K562 (cell line): ENCODE results near the gene GORASP1. TPM values are rescaled to one million over a fixed set of nuclear protein-coding genes. Genes with fewer than 3 reads are reported as not detected.

Experiments
- CBFB ChIP-seq: sonication (generic); formaldehyde crosslinking; IDR thresholded peaks from 2 replicates; pipeline ENCODE4 v1.4.0; 2020; ENCODE audit warnings: mild to moderate bottlenecking, missing genetic modification reagents
- CBX8 ChIP-seq: fragments of 200-600 bp; sonication (generic); IDR thresholded peaks from 2 replicates; pipeline ENCODE4 v1.6.1; 2012; ENCODE audit warnings: borderline replicate concordance, mixed run types, low read depth, mild to moderate bottlenecking, moderate library complexity, mixed read lengths, low read length, control low read depth, inconsistent platforms; ENCODE audit not compliant: poor library complexity, severe bottlenecking; ENCODE audit errors: extremely low read depth
- CHD1 ChIP-seq: fragments of 200-600 bp; sonication (generic); IDR thresholded peaks from one replicate; pipeline ENCODE4 v1.6.1; 2012; ENCODE audit warnings: mild to moderate bottlenecking, moderate library complexity, low read length, inconsistent platforms
- KLF10 ChIP-seq: fragments of 250-450 bp; sonication (Bioruptor Pico); IDR thresholded peaks from 2 replicates; pipeline ENCODE4 v1.6.1; 2021; ENCODE audit warnings: matching md5 sums
- NR2C1 ChIP-seq, 2 experiments: fragments of 450-650 bp; IDR thresholded peaks; 2 replicates each; pipeline ENCODE4 v1.6.1; 2017; ENCODE audit warnings: mild to moderate bottlenecking in 2 of 2, antibody characterized with exemption in 1 of 2, inconsistent platforms in 1 of 2, missing compliant biosample characterization in 1 of 2, missing genetic modification characterization in 1 of 2
- POLR2AphosphoS2 ChIP-seq: IDR thresholded peaks from 2 replicates; pipeline ENCODE4 v1.6.1; 2012; ENCODE audit warnings: low read length, improper control_type of control experiment
- RB1 ChIP-seq: fragments of 450-650 bp; IDR thresholded peaks from 2 replicates; pipeline ENCODE4 v1.6.1; 2017; ENCODE audit warnings: low read depth, mild to moderate bottlenecking
- SIN3A ChIP-seq, 2 experiments: fragments of 150-350 bp in 1 of 2; IDR thresholded peaks; 2 replicates each; pipeline ENCODE4 v1.6.1; 2011 to 2016; ENCODE audit warnings: borderline replicate concordance in 2 of 2, low read depth in 2 of 2, low read length in 2 of 2, mild to moderate bottlenecking in 2 of 2, moderate library complexity in 2 of 2; ENCODE audit not compliant: control insufficient read depth in 1 of 2
- THRAP3 ChIP-seq: fragments of 450-650 bp; IDR thresholded peaks from 2 replicates; pipeline ENCODE4 v1.6.1; 2016; ENCODE audit warnings: mild to moderate bottlenecking, inconsistent platforms, borderline replicate concordance
- XRCC4 ChIP-seq: IDR thresholded peaks from one replicate; pipeline ENCODE4 v1.6.1; 2011; ENCODE audit not compliant: insufficient read depth, insufficient read length; ENCODE audit errors: extremely low read depth
- ZNF143 ChIP-seq: sonication (generic); formaldehyde crosslinking; IDR thresholded peaks from 2 replicates; pipeline ENCODE4 v1.9.0; 2022; ENCODE audit warnings: mild to moderate bottlenecking, missing genetic modification reagents
- ZNF57 ChIP-seq: fragments of 450-650 bp; formaldehyde crosslinking; IDR thresholded peaks from 2 replicates; pipeline ENCODE4 v1.4.0; 2020; ENCODE audit warnings: mild to moderate bottlenecking, moderate library complexity
- ZNF717 ChIP-seq: fragments of 250-450 bp; sonication (Bioruptor Pico); IDR thresholded peaks from 2 replicates; pipeline ENCODE4 v1.5.0; 2021
- polyA plus RNA-seq, 8 experiments: library from polyadenylated mRNA; depleted of rRNA in 4 of 8; stranded (reverse) in 5 of 8; unstranded in 3 of 8; fragments of >200 nt; fragmentation: Nextera tagmentation in 2 of 8; fragmentation: Illumina TruSeq in 1 of 8; extraction: Ambion mirVana in 2 of 8; extraction: Trizol in 1 of 8; gene quantifications; 2 replicates each; pipeline versions ENCODE4 v1.2.1 to v1.2.3, GENCODE V29; 2011 to 2014; ENCODE audit warnings: inconsistent platforms in 1 of 8, missing spikeins in 1 of 8
- total RNA-seq, 7 experiments: library from RNA; depleted of rRNA in 6 of 7; stranded (reverse); fragments of >200 nt in 6 of 7; fragmentation: Illumina TruSeq in 2 of 7; extraction: Trizol in 2 of 7; gene quantifications; 2 replicates each; pipeline versions ENCODE4 v1.2.1 to v1.2.3, GENCODE V29; 2011 to 2021; ENCODE audit warnings: low replicate concordance in 1 of 7
- TF ChIP-seq, protein P1 (sequence below): sonication (generic); formaldehyde crosslinking; IDR thresholded peaks from 2 replicates; pipeline ENCODE4 v1.4.0; 2020; ENCODE audit warnings: mild to moderate bottlenecking, missing genetic modification reagents
- TF ChIP-seq, protein P2 (sequence below): sonication (generic); formaldehyde crosslinking; IDR thresholded peaks from 2 replicates; pipeline ENCODE4 v1.8.0; 2022; ENCODE audit warnings: mild to moderate bottlenecking, missing genetic modification reagents, borderline replicate concordance
- TF ChIP-seq, protein P3 (sequence below): sonication (generic); formaldehyde crosslinking; IDR thresholded peaks from 2 replicates; pipeline ENCODE4 v1.8.0; 2022; ENCODE audit warnings: mild to moderate bottlenecking, missing genetic modification reagents
- TF ChIP-seq, protein P4 (sequence below): sonication (generic); formaldehyde crosslinking; IDR thresholded peaks from 2 replicates; pipeline ENCODE4 v1.8.0; 2022; ENCODE audit warnings: missing genetic modification reagents, mild to moderate bottlenecking, moderate library complexity, borderline replicate concordance
- TF ChIP-seq, protein P5 (sequence below), 2 experiments: fragments of 450-650 bp; IDR thresholded peaks; 2 replicates each; pipeline ENCODE4 v1.6.1; 2016

GORASP1 gene
- total and polyA plus RNA-seq, 9 of the 15 experiments (the other 6 are each of a cell fraction or from before 2014, with no cell fraction given) = 8.4 to 87.9 (median 67.6) TPM

DNA sequence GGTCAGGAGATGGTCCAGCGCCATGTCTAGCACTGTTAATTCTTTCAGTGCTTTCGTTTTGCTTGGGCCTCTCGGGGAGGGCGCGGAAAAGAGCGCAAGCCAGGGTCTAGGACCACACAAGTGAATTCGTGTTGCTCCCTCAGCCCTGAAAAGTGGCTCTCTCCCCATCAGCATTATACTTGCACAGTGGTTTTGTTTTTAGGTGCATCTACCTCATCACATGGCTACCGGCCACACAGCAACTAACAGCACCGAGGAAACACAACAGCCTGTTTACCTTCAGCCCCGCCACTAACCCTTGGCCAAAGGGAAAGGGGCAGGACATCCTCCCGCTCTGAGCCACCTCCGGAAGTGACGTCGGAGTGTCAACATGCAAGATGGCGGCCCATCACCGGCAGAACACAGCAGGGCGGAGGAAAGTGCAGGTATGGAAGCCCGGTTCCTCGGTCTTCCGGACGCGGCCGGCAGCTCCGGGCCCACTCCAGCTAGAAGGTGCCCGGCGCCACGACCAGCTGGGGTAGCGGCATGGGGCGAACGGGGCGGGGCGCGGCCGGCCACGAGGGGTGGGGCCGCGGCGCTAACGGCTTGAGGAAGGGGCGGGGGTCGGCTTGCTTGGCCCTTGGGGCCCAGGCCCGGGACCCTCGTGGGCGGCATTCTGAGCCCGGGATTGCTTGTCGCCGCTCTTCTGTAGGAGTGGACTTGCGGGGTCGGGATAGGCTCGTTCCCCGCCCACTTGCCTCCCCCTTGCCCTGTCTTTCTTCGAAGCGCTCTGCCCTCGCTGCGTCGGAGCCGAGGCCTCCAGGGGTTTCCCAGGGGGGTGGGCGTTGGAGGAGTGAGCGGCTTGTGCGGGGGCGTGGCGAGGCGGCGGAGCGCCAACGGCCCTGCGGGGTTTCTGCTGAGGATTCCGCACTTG, 55.5 kb downstream of the GORASP1 start, which contains the start of the genes SCN11A and WDR48 (continued):
- TF ChIP-seq, protein P1, sequence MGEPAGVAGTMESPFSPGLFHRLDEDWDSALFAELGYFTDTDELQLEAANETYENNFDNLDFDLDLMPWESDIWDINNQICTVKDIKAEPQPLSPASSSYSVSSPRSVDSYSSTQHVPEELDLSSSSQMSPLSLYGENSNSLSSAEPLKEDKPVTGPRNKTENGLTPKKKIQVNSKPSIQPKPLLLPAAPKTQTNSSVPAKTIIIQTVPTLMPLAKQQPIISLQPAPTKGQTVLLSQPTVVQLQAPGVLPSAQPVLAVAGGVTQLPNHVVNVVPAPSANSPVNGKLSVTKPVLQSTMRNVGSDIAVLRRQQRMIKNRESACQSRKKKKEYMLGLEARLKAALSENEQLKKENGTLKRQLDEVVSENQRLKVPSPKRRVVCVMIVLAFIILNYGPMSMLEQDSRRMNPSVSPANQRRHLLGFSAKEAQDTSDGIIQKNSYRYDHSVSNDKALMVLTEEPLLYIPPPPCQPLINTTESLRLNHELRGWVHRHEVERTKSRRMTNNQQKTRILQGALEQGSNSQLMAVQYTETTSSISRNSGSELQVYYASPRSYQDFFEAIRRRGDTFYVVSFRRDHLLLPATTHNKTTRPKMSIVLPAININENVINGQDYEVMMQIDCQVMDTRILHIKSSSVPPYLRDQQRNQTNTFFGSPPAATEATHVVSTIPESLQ (CRISPR knock-in tag) = 0 out of 2 replicates have a peak, but pooled peaks have one; percentile 32
- TF ChIP-seq, protein P2, sequence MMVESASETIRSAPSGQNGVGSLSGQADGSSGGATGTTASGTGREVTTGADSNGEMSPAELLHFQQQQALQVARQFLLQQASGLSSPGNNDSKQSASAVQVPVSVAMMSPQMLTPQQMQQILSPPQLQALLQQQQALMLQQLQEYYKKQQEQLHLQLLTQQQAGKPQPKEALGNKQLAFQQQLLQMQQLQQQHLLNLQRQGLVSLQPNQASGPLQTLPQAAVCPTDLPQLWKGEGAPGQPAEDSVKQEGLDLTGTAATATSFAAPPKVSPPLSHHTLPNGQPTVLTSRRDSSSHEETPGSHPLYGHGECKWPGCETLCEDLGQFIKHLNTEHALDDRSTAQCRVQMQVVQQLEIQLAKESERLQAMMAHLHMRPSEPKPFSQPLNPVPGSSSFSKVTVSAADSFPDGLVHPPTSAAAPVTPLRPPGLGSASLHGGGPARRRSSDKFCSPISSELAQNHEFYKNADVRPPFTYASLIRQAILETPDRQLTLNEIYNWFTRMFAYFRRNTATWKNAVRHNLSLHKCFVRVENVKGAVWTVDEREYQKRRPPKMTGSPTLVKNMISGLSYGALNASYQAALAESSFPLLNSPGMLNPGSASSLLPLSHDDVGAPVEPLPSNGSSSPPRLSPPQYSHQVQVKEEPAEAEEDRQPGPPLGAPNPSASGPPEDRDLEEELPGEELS (CRISPR knock-in tag) = peak; percentile 92
- TF ChIP-seq, protein P3, sequence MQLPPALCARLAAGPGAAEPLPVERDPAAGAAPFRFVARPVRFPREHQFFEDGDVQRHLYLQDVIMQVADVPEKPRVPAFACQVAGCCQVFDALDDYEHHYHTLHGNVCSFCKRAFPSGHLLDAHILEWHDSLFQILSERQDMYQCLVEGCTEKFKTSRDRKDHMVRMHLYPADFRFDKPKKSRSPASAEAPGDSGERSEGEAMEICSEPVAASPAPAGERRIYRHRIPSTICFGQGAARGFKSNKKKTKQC (CRISPR knock-in tag) = peak; percentile 92
- TF ChIP-seq XRCC4 = no peak
- TF ChIP-seq KLF10 = 0 out of 2 replicates have a peak, but pooled peaks have one; percentile 25
- 0 out of 2 replicates have a peak, but pooled peaks have one; percentile 49 for TF ChIP-seq ZNF57 (CRISPR knock-in tag)
- TF ChIP-seq, protein P4, sequence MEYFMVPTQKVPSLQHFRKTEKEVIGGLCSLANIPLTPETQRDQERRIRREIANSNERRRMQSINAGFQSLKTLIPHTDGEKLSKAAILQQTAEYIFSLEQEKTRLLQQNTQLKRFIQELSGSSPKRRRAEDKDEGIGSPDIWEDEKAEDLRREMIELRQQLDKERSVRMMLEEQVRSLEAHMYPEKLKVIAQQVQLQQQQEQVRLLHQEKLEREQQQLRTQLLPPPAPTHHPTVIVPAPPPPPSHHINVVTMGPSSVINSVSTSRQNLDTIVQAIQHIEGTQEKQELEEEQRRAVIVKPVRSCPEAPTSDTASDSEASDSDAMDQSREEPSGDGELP (CRISPR knock-in tag) = peak; percentile 80; the same call in 1 of the 2 replicates
- TF ChIP-seq ZNF143 (CRISPR knock-in tag) = peak; percentile 54; the same call in 1 of the 2 replicates
- TF ChIP-seq THRAP3 = peak; percentile 91; the same call in 1 of the 2 replicates
- TF ChIP-seq CBFB = 0 out of 2 replicates have a peak, but pooled peaks have one; percentile 44
- peak; percentile 72 to 78; a peak in 2 of 4 replicates for TF ChIP-seq SIN3A (IDR thresholded peaks at IDR 0.05; ENCODE audit: borderline replicate concordance in 2 of 2, control insufficient read depth in 1 of 2, low read depth in 2 of 2, low read length in 2 of 2)
- TF ChIP-seq ZNF717 (CRISPR knock-in tag) = 0 out of 2 replicates have a peak, but pooled peaks have one; percentile 29
- TF ChIP-seq, protein P5, sequence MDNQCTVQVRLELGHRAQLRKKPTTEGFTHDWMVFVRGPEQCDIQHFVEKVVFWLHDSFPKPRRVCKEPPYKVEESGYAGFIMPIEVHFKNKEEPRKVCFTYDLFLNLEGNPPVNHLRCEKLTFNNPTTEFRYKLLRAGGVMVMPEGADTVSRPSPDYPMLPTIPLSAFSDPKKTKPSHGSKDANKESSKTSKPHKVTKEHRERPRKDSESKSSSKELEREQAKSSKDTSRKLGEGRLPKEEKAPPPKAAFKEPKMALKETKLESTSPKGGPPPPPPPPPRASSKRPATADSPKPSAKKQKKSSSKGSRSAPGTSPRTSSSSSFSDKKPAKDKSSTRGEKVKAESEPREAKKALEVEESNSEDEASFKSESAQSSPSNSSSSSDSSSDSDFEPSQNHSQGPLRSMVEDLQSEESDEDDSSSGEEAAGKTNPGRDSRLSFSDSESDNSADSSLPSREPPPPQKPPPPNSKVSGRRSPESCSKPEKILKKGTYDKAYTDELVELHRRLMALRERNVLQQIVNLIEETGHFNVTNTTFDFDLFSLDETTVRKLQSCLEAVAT (IDR thresholded peaks at IDR 0.05) = peak in 1 of 2 experiments; percentile 87; a peak in 2 of 4 replicates
- peak; percentile 65; the same call in 1 of the 2 replicates for TF ChIP-seq POLR2AphosphoS2
- peak; percentile 81; the same call in 1 of the 2 replicates for TF ChIP-seq RB1
- TF ChIP-seq NR2C1 (IDR thresholded peaks at IDR 0.05) = peak; percentile 77
- TF ChIP-seq NR2C1 (tag; IDR thresholded peaks at IDR 0.05) = peak; percentile 89
- peak; percentile 45 for TF ChIP-seq CHD1
- TF ChIP-seq CBX8 = no peak
